CD4-positive, alpha-beta T cell treated with Interferon alpha-2 for 1 hour (primary cell): ENCODE results near the gene NSD1.

ENCODE experiments used
- DNase-seq, 2 donors: peaks; one replicate each; pipeline ENCODE4 v3.0.0-alpha.2; 2020 to 2022

Gene NSD1

DNA sequence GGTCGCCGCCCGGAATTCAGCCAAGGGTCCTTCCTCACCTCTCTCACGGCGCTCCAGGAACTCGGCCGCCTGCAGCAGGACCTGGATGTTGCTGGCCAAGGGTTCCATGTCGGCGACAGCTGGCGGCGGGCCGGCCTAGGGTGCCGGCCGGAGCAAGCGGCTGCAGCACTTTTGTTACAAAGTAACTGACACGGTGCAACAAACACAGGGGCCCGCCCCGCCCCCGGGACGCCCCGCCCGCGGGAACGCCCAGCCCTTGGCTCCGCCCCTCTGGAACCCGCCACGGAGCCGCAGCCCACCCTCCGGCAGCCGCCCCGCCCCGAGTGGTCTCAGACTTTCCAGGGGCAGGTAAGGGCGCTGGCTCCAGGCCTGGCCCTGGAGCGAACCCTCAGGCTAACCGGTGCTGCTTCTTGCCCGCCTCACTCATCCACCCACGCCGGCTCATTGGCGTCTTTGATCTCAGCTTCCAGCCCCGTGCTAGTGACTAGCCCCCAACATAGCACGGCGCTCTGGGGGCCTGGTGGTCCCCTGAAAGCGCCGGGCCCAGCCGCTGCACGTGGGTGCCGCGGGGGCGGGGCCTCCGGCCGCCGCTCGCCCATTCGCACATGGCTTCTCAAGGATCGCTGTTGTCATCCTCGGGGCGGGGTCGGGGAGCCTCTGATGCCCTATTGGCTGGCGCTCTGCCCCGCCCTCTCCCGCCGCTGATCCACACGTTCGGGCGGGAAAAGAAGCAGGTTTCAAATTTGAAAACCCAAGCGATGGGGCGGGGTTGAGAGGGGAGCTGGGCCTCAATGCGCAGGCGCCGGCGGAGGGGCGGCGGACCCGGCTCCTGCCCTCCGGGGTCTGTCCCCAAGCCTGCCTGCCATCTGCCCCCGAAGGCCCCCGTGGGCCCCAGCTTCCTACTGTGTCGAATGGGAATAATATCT lies 178.4 kb downstream of the NSD1 start, which contains the start of gene MXD3:
TSS of gene MXD3 (minus strand) at position 176 of the 926 bp plus-strand sequence. CDS start at position 108, 68 bp downstream.
- DNase-seq = peak; percentile 96

DNA sequence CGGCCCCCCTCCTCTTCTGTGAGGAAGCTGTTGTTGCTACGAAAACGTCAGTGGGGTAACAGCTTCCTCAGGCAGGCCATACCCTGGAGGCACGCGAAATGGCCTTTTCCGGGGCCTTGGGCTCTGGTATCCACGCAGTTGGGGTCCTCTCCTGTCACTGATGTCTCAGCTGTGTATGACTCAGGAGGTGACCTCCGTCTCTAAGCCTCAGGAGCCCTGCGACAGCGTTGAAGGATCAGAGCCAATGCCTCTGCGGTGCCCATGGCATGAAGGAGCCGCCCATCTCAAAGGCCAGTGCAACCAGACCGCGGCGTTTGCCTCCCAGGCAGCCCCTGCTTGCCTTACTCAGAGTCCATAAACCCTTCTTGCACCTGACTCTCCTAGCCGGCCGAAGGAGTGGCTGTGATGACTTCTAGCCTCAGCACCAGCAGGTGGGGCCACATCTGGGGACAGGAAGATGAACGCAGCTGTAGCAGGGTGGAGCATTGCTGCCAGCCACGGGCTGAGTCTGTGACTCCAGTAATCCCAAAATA lies 179.1 kb downstream of the NSD1 start:
- DNase-seq = no peak

DNA sequence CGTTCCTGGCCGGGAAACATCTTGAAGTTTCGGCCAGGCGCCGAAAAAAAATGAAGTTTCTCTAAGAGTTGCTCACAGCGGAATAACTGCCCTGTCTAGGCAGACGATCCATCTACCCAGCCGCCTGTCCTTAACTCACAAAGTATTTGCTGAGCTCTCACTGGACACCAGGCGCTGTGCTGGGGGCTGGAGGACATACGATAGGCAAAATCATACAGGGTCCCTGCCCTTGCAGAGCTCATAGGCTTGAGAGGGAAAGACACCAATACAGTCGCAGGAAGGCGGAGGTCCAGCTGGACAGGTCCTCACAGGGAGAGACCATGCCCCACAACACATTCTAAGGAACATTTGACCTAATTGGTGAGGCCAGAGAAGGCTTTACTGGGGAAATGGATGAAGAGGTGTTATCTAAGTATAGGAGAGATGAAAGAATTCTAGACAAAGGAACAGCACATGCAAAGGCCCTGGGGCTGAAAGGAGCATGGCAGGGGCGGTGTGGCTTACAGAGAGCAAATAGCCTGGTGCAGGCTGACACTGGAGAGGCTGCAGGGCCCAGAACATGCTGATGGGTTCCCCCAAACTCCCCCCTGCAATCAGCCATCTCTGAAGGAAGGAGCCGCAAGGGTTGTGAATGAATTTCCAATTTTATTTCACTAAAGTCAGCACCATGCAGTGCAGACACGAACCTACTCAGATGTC lies 180.1 kb downstream of the NSD1 start:
- DNase-seq = no peak

DNA sequence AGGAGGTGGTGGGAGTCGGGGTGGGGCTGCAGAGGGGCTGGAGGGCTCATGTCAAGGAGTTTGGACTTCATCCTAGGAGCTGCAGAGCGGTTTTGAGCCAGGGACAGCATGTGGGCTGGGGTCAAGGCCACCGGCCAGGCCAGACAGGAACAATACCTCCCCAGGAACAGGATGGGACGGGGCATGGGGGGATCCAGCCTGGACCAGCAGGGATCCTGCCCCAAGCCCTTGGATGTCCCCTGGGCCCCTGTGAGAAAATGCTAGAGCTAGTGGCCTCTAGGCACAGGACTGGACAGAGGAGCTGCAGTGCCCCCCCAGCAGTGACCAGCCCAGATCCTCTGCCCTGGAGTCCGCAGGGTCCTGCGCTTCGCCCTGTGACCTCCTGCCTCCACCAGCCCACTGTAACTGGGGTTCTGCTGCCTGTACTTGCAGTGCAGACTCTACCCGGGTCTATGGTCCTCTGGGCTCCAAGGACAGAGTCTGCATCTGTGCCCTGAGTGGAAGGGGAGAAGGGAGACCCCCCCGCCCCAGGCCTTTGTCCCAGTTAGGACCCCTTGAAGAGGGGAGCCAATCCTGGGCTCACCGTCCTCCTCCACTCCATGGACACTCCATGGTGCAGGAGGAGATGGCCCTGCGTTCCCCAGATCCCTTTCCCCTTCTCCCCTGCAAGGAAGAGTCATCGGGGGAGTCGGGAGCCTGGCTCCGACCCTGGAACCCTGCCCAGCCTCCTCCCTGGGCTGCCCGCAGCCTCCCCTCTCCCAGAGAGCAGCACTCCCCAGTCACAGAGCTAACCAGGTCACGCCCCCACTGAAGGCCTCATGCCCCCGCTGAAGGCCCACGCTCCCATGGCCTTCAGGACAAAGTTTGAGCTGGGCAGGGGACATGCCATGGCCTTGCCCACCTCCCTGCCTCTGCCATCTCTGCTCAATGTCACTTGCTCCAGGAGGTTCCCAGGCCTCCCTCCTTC lies 181.1 kb downstream of the NSD1 start:
- no peak for DNase-seq

DNA sequence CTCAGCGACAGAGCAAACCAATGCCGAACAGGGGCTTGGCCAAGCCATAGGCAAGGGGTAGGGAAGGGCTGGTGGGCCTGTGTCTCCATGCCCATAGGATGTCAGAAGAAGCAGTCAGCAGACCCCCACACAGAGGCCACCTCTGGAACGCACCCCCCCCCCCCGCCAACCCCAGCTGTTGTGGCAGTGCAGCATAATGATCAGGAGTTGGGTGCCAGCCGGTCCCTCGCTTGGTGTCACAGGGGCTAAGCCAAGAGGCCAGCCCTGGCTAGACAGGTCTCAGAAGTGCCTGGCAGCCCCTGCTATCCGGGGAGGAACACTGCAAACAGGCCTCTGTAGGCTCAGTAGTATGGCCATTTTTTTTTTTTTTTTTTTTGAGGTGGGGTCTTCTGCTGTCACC lies 181.8 kb downstream of the NSD1 start:
- DNase-seq = no peak

DNA sequence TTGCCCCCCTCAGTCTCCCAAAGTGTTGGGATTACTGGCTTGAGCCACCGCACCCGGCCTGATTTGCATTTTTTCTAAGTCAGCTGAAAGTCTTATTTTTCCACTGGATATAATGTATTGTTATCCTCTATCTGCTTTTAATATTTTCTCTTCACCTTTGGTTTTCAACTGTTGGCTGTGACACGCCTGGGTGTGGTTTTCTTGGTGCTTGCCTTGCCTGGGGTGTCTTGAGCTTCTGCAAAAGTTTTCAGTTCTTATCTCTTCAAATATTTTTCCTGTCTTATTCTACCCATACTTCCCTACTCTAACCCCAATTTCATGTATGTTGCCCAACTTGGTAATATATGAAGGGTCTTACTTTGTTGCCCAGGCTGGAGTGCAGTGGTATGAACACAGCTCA lies 182.4 kb downstream of the NSD1 start:
- no peak for DNase-seq

DNA sequence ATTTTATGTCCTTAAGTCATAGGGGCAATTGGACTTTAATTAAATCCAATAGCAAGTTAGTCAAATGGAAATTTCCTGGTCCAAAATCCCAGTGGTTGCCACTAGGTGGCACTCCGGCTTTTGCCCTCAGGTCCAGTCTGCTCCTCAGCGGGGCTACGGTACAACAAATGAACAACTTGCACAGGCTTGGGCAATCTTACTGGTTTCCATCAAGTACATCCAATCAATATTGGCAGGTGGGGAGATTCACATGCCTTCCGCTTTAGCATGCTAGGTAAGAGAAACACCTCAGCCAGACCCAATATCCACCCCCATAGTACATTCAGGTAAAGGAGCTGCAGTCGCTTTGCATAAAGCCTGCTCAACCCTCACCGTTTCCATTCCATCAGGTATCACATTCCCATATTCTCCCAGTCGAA lies 184.4 kb downstream of the NSD1 start:
- peak; percentile 76 to 81 for DNase-seq

DNA sequence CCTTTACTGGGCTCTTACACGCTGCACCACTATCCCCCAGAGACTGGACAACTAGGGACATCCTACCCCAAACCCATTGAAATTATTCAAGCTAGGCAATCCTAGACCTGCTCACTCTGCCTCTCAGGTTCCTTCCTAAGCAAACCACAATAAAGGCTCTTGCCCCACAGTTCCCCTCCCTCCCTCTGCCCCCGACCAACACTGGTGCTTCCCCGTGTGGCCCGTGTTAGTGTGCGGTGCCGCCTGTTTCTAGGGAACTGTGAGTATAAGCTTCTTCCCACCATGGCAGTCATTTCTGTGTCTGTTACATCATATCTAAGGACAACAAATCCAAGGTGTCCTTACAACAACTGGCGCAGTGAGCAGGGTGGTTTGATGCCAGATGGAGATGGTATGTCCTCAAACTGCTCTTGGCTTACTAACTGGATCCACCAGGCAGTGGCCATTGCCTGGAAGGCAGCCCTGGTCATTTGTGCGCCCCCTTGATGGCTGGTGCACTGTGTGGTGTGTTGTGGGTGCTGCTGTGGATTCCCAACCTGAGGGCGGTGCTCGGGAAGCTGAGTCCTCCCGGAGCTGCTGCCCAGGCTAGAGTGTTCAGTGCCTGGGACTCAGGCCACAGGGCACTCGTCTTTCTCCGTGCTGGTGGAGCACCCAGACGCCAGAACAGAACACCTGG lies 186.5 kb downstream of the NSD1 start:
- no peak for DNase-seq

- DNase-seq = no peak
Measured at GRCh38 chr5:177320879-177321278, 187.3 kb downstream of the NSD1 start.

- no peak for DNase-seq
Measured at GRCh38 chr5:177325868-177326381, 192.4 kb downstream of the NSD1 start.

DNA sequence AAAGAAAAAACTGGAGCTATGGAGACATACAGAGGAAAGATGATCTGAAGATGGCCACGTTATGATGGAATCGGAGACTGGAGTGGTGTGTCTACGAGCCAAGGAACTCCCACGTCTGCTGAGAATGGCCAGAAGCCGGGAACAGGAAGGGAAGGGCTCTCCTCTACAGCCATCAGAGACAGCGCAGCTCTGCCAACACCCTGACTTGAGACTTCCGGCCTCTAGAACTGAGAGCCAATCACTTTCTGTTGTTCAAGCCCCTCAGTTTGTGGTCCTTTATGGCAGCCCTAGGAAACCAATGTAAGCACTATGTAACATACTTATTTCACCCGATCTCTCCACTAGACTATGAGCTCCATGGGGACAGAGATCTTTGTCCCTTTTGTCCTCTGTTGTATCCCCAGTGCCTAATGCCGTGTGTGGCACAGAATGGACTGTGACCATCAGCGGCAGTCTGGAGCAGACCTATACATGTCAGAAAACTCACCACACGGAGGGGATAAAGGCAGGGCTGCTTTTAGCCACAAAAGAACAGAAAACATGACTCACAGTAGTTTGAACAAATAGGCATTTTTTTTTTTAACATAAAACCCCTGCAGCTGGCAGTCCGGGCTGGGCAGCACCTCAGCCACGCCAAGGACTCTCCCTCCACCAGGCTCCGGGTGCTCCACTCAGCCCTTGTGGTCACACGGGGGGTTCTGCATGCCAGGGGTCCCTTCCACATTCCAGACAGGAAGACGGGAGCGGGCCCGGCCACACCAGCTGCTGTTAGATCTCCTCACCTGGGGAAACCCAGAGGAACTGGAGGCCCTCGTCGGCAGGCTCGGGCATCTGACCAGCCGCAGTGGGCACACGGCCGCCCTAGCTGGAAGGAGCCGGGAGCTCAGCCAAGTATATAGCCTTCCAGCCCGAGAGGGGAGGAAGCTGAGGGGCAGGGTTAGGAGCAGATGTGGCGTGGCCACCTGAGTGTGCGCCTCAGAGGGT lies 194.3 kb downstream of the NSD1 start:
- peak in 1 of 2 donors; percentile 33 for DNase-seq

DNA sequence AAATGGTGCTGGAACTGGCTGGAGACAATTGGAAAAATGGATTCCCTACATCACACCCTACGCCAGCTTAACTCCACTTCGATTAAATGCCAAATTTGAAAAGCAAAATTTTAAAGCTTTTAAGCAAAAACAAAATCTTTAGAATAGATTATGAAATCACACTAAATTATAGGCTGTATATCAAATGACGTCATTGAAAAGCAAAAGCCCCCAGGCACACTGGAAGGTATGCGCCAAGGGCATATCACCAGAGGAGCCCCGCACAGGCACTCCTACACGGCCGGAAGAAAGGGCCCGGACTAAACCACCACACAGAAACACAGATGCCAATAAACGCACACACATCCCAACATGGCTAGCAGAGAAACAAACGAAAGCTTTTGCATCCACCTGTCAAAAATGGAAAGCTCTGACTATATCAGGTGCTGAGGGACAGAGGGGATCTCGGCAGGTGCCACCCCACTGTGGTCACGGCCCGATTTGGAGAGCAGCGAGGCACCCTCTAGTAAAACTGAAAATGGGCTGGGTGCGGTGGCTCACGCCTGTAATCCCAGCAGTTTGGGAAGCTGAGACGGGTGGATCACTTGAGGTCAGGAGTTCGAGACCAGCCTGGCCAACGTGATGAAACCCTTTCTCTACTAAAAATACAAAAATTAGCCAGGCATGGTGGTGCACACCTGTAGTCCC lies 195.1 kb downstream of the NSD1 start:
- DNase-seq = no peak

DNA sequence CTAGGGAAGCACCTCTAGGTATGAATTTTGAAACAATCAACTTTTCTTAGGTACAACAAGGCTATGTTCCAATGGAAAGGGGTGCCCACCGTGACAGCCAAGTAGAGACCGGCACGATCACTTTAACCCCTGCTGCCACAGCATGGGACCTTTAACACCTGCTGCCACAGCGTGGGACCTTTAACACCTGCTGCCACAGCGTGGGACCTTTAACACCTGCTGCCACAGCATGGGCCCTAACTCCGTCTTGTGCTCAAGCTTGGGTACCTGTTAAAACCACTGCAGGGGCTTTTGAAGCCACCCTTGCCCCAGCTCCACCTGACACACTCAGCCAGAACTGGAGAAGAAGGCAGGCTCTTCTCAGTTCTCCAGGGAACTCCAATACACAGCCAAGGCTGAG lies 196.3 kb downstream of the NSD1 start:
- DNase-seq = no peak

GRCh38 chr5:177330991-177331842 lies 197.6 kb downstream of the NSD1 start:
- DNase-seq = no peak

DNA sequence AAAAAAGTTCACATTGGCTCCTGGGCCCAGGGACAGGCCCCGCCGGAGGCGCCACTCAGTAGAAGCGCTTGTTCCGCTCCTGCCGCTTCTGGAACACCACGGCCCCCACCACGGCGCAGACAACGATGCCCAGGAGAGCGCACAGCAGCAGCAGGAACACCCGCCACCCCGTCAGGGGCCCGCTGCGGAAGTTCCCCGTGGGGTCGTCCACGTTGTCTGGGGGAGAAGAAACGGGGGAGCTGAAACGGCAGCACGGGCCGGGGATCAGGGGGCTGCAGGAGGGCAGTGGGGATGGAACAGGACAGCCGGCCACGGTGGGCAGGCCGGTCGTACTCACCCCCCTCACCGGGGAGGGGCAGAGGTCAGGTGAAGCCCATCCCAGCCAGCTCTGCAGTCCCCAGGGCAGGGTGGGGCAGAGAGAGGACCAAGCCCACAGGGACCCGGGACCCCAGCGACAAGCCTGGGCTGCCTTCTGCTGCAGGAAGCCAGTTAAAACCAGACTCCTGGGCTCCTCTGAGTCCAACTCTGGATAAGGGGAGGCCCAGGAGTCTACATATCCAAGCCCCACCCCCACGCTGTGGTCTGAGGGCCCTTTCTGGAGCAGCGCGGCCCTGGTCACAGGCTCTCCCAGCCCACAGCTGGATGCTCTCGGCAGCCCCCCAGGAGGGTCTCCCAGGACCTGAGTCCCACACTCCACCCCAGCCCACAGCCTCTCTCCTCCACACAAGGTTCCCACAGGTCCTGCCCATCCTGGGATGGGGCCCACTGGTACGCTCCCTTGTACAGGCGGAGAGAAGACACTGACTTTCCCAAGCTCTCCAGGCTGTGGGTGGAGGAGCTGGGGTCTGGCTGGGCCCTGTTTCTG lies 198.7 kb downstream of the NSD1 start:
- no peak for DNase-seq

DNA sequence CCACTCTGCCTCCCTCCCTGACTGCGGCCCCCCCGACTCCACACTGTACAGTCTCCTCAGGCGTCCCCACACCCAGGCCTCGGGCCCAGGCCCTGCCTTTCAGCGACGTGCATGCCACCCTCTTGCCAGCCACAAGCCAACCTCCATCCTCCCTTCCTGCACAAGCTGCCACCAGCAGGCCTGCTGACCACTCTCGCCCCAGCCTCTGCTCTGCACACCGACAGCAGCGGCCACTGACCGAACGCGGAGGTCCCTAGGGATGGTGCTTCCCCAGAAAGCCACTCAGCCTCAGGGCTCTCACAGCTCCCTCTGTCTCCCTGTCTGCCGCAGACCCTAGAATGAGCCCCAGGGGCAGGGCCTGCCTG lies 199.3 kb downstream of the NSD1 start:
- DNase-seq = no peak

DNA sequence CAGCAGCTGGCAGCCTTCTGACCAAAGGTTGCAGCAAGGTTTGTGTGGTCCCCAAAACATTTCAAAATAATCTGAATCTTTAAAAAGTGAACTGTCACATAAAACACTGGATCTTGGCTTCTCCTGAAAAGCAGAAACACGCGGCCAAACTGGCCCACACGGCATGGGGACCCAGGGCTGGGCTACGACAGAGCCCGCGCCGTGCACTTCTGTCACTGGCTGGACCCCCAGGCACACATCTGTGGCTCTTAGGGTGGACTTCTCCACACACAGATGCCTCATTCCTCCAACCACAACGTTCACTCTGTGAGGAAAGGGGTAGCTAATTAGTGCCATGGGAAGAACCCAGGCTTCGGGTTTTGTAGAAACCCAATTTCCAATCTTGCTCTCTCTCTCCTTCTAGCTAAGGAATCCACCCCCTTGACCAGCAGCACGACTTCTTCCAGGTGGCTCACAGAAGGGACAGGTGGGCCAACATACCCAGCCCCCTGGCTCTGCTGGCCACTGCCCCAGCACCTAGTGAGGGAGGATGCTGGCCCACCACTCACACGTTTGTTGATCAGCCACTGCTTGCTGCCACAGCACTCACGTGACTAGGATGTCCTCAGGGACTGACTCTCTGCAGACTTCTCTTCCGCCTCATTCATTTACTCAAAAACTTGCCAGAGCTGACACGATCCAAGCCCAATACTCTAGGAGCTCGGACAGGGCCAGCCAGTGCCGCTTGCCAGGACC lies 200.0 kb downstream of the NSD1 start:
- DNase-seq = no peak
